Measurements from ENCODE around the gene PPP1R1C.

PPP1R1C gene

DNA sequence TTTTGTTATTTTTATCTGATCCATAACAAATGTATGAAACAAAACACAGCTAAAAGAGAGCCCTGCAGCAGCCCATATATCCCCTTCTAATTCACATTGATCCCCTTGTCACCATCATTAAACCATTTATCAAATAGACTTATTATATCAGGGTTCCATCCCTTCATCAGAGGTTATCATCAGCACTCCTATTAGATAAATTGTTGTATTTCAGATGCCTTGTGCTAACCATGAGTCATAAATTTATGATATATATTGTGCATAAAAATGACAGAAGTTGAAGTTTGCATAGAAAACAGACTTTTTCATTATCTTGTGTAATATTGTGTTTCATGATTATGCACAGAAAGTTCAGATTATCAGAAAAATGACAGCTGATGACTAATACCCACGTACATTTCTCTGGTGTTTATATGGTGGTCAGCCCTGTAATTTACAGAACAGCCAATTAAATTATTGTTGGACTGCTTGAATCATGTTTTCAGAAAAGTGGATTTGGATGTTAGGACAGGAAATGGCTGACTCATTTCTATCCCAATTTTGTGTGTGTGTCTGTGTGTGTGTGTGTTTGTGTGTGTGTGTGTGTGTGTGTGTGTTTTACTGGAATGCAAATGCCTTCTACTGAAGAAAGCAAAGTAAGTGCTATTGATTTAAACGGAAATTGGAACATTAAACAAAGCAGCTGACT, 80.9 kb downstream of the PPP1R1C start:
- DNase-seq = no peak

DNA sequence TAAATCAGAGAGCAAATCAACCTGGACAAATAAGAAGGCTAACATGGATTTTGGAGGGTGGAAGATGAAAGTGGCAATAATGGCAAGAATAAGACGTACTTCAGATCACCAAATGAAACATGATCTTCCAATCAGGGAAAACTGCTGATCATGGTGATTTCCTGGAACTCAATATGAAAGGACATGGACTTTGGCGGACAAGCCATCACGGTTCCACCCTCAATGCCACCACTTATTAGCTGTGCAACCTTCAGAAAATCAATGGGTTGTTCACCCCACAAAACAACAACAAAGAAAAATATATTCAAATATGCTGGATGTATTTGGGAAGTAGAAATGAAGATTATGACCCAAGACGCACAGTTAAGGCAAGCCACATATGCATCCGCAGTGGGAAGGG, 81.7 kb downstream of the PPP1R1C start:
- no peak for DNase-seq

DNA sequence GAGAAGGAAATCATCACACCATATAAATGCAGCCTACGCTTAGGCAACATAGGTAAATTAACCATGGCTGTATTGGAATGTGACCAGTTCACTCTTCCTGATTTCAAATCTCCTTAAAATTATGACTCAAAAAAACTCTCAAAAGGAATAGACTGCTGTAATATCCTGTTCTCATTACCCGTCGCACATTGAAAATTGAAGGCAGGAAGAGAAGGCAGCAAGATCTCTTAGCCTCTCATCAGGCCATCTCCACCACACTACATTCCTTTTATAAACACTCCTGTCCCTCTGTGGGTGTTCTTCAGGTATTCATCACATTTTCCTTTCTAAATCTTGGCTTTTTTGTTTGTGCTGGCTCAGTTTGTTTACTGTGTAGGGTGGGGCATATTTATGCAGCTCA, 83.2 kb downstream of the PPP1R1C start:
- no peak for DNase-seq

DNA sequence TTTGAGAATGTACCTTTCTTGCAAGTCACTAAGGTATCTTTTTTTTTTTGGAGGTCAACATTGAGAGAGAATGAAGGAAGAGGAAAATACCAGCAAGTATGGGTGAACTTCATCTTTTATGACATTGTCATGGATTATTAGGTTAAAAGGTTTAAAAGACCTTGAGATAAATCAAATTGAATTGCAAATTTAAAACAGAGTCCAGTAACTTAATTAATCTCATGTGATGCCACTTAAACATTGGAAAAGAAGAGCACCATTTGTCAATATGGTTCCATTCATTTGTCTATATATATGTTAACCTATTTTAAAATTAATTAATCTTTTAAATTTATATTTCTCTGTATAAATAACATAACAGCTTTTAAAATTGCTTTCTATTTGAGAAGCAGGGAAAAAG, 83.8 kb downstream of the PPP1R1C start:
- DNase-seq = no peak

DNA sequence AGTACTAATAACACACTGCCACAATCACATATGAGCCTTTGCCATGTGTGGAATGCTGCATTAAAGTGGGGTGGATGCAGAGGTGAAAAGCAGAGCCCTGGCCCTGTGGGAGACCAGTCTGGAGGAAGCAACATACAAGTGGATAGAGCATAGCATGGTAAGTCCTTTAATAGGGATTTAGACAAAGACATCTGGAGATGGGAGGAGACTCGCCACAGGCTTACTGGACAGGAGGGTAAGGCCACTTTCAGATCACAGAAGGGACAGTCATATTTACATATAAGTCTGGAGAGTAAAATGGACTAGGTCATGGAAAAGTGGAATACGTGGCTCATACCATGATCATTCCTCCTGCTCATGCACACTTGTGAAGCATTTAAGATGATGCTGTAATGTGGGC, 84.3 kb downstream of the PPP1R1C start:
- DNase-seq = no peak

DNA sequence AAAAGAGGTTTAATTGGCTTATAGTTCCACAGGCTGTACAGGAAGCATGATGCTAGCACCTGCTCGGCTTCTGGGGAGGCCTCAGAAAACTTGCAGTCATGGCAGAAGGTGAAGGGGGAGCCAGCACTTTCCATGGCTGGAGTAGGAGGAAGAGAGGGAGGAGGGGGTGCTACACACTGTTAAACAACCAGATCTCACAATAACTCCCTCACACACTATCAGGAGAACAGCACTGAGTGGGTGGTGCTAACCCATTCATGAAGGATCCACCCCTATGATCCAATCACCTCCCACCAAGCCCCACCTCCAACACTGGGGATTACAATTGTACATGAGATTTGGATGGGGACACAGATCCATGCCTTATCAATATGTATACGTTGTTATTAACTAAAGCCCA, 85.1 kb downstream of the PPP1R1C start:
- DNase-seq = no peak

DNA sequence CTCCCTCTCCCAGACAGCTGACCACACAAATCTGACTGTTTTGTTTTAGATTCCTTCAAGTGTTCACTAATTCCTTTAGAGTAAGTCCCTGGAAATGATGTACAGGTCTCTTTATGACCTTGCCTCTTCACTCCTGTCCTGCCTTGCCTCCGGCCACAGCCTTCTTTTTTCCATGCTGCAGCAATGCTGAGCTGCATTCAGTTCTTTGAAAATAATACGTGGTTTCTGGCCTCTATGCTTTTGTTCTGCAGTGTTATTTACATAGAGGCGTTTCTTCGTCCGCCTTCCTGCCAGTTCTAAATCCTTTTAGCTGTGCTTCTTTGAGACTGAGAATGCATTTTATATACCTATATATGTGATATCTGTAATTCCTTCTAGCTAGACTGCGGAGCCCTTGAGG, 87.2 kb downstream of the PPP1R1C start:
- DNase-seq = no peak

DNA sequence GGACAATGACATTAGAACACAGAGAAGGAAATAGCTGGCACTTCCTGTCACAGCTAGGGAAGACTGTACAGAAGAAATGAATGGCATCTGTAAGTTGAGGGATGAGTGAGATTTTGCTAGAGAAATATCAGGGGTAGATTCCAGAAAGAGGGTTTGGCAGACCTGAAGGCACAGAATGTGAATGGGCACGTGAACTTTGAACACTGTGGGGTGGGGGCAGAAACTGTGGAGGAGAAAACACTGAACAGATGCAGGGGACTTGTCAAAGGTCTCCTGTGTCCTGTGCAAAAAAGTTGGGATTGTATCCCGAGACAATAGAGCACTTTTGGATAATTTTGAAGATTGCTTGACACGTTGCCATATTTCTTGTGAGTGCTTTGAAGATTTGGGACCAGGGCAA, 88.0 kb downstream of the PPP1R1C start:
- DNase-seq = no peak

DNA sequence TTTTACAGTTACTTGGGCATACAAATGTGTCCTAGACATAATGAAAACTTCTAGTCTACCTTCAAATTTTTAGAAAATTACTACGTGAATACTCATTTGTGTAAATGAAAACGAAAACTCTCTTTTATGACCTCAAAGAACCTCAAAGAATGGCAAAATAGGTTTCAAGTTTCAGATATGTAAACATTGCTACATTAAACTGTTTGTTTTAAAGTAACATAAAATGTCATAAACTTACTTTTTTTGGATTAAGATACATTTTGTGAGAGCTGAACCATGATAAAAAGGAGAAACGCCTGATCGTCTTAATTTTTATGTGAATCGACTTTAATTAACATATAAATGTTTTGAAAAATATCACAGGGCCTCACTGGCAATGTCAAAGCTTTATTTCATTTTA, 91.4 kb downstream of the PPP1R1C start:
- DNase-seq = no peak

DNA sequence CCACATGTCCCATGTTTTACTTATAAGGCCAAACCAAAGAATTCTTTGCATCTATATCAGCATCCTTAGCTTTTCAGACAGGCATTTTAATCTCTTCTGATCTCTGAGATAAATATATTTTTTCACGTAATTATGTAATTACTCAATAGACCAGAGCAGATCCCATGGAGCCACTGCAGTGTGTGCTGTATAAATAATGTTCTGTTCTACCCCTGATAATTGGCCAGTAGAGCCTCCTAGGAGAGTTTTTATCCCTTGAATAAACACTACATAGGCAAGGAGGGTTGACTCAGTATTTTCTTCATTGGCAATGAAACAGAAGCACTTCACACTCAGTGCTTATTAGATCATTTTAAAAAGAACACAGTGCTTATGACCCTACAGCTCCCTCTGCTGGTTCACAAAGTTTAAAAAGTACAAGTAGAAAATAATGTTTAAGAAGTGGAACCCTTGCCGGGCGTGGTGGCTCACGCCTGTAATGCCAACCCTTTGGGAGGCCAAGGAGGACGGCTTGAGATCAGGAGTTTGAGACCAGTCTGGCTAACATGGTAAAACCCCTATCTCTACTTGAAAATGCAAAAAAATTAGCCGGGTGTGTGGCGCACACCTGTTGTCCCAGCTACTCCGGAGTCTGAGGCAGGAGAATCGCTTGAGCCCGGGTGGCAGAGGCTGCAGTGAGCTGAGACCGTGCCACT, 91.9 kb downstream of the PPP1R1C start:
- peak in 1 of 2 donors; percentile 35 for DNase-seq

DNA sequence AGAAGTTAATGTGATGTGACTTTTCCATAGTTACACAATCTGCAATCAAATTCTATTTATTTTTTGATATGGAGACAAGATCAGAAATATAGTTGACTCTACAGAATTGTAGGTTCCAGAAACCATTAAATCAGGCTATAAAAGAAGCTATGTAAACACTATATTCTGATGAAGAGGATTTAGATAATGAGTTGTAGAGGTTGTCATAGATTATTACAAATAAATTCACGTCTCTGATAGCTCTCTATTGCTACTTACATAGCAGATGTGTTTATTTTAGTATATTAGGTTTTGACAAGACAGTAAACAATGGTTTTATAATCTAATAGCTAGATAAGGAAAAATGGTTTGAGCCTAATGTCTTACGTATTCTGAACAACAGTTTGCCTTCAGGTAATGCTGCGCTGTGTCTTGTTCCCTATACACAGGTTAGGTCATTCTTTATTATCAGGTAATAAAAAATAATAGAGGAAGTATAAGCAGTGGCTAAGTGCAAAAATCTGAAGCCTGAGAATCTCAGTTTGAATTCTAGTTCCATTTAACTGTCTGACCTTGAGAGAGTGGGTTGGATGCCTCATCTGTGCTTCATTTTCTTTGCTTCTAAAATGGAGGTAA, 93.4 kb downstream of the PPP1R1C start:
- no peak for DNase-seq

DNA sequence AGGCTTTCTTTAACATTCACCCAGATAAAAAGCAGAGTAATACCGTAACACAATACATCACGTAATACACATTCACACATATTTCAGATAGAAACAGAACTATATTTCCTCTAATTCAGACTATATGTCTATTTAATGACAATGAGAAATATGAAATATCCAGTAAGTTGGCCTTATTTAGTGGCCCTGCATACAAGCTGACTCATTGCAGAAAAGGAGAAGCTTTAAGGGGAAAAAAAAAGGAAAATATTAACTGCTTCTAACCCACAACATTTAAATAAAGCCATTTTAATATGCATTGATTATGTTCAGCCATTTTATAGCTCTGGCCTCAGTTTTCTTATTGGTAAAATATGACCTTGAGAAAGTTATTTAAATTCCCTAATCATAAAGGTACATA, 94.8 kb downstream of the PPP1R1C start:
- no peak for DNase-seq

DNA sequence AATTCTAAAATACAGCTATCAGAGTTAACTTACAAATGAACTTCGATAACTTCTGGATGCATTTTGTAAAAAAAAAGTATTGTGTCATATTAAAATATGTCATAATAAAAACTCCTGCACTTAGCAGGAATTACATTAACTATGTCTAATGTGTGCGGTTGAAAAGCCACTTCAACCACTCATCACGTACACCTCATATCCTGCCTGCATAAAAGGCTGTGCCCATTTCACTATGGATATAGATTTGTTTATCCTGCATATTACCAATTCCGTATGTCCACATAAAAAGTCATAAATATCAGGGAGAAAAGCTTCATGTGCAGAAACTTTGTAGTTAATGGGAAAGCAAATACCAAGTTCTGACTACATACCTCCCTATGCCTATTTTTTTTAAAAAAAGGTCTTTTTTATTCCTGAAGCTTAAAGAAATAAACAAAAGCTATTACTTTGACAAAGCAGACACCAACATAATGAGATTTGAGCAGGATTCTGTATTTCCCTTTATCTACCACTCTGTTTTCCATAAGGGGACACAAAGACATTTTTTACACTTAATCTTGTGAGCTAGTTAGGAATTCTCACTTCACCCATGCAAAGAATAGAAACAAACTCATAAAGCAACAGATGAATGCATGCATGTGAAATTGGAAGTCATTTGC, 96.1 kb downstream of the PPP1R1C start:
- no peak for DNase-seq

DNA sequence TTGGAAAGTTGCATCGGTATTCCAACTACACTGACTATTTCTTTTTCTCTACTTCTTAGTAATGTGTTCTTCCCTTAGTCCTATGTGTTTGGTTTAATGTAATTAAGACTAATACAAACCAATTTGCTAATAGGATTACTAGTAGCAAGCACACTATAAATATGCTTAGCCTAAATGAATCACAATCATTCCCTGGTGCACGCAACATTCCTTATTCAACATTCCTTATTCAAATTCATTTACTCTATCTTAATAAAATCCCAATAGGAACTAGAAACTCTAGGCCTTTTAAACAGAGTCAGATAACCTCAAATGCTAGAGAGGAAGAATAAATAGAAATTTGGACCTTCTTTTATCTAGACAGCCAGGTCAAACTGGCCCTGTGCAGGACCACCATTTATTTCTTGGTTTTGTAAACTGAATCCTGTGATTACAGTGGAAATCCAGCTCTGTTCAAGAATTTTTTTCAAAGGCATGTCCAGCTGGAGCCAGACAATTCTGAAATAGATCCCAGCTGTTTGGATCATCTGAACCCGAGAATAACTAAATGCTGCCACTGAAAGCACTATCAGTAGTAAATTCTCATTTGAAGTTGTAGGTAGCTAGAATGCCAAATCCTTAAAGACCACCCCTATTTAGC, 103.1 kb downstream of the PPP1R1C start:
- no peak for DNase-seq

DNA sequence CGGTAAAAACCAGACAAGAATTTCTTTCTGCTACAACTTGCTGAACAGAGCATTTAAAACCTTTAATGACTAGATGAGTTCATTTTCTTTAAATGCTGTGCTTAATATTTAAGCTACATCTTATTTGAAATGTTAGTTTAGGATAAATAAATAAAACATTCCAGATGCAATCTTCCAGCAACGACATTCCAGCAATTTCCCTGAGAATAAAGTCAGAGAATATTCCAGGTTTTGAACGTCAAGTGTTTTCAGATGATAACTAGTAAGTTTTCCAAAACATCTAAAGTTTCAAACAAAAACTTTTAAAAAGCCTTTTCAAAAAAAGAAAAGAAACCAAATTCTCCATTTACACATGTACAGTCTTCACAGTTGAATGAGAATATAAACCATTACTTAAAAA, 104.8 kb downstream of the PPP1R1C start:
- DNase-seq = no peak

DNA sequence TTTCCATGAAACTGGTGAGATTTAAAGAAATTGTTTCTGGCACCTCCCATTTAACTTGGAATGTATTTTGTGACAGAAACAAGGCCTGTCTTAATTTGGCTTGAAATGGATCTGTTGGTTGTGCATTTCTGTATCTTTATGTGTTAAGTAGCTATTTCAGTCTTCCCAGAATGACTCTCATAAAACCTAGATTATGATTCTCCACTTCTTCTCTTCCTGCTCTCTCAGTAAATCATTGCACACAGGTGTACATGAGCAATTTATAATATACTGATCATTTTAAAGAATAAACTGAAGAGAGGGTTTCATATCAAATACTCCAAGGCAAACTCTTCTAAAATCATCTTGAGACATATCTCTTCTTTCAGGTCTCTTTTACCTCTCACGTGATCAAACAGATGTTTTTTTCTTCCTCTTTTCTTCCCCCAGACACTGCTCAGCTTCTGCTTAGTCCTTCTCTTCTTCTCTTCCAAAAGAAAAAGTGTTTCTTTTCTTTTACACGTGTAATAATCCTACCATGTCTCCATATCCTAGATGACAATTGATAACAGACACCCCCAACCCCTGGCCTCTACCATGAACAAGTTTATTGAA, 112.0 kb downstream of the PPP1R1C start:
- DNase-seq = no peak

DNA sequence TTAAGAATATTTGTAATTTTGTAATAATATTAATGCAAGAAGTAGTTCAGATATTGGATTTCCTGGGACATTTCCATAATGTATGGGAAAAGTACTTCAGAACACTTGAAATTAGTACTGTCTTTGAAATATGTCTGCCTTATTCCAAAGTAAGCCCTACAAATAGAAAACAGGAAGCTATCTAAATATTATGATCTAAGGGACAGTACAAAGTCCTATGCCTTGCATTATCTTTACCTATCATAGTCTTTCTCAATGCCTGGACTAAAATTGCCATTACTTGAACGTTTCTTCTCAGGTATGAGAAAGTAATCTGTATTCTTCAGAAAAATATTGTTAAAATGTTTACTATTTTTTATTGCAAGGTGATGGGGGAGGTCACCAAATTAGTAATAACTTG, 113.0 kb downstream of the PPP1R1C start:
- no peak for DNase-seq

DNA sequence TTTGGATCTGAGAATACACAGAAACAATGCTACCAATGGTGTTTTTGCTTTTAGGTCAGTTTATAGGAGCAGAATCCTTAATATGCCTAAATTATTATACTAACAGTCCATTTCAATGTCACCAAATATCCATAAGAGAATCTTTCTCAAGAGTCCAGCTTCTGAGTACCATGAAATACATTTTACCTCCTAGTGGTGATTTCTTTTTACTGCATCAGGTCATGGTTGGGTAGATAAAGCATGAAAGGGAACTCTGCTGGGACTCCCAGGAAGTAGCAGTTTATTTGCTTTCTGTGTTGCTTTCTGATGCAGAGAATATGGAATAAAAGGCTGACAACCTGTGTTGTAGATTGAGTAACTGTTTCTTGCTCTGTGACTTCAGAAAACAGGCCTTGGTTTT, 115.6 kb downstream of the PPP1R1C start:
- DNase-seq = no peak

DNA sequence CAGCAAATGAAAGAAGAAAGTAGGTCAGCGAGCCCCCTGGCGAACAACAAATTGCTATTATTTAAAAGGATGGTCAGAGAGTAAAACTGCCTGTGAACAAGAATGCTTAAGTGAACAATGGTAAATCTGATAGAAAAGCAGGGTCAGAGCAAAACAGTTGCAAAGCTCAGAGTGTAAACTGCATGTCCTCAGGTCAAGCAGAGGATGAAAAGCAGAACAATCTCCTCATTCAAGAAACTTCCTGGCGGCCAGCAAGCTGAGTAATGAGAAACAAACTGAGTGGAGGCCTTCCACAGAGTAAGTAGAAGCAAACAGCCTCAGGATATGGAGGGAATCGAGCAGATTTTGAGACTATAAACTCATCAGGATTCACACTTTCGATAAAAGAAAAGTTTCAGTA, 117.9 kb downstream of the PPP1R1C start:
- no peak for DNase-seq

DNA sequence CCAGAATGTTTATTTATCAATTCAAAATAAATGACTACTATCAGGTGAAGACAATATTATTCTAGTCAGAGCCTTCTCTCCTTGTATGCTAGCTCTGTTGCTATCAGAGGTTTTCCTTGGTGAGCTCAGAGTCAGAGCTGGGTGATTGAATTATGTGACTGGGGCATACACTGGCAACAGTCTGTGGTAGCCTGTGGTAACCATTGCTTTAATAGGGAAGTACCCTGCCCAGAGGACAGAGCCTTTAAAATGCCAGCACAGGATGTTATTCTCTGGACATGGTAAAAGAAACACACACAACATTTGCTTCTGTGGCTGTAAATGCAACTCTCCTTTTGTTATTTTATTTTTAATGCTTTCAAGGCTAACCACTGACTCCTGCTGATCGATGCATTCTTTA, 124.7 kb downstream of the PPP1R1C start:
- DNase-seq = no peak

DNA sequence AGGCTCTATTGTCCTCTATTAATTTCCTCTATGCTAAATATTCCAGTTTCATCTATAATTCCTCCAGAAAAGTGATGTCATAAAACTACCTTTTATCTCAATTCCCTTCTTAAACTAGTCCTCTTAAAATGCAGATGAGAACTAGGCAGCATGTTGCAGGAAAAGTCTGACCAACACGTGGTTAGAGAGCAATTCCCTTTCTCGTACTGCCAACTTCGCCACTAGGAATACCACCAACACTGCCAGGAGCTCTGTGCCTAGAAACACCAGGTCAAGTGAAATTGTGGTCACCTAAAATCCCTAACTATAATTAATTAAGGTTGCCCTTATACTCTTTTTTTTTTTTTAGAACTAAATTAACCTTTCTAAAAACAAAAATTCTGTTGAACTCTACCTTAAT, 127.7 kb downstream of the PPP1R1C start:
- DNase-seq = no peak

DNA sequence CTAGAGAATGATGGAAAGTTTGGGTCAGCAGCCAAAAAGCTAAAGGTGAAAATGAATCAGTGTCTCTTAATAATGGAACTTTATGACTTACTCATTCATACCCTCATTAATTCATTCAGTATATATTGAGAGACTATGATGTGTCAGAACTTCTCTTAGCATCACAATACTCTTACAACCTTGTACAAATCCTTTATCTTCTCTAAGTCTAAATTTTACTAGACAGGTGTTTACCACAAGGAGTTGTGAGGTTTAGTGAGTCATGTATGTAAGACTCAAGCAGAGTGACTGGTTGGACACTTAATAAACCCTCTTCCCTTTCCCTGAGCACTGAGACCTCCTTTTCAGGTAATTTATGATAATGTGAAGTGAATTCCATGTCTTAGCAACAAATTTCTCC, 129.6 kb downstream of the PPP1R1C start:
- DNase-seq = no peak

DNA sequence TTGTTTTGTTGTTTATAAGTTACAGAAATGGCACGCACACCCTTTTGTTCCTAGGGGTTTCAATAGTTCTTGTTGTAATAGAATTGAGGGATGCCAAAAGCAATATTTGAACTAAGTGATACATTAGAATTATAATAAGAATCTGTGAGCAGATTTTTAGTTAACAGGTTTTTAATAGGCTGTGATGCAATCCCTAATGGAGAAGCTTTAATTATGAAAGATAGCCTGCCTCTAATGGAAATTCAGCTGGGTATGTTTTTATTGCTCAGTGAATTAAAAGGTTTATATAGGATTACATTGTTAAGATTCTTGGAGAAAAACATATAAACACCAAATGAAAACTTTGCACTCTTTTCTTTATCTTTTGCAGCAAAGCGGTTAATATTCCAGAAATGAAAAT, 131.1 kb downstream of the PPP1R1C start:
- DNase-seq = no peak

Data from CD4-positive, alpha-beta T cell treated with Interferon alpha-2 for 1 hour (primary cell).